Glomerular visceral epithelial cell (primary cell): ENCODE data around the gene RAD51B.
A peak's percentile ranks its signal among the peaks of the same experiment; 100 is the strongest.

Experiments
- DNase-seq: peaks from one replicate; pipeline ENCODE4 v3.0.0-alpha.2; 2016; ENCODE audit errors: extremely low spot score

RAD51B gene

DNA sequence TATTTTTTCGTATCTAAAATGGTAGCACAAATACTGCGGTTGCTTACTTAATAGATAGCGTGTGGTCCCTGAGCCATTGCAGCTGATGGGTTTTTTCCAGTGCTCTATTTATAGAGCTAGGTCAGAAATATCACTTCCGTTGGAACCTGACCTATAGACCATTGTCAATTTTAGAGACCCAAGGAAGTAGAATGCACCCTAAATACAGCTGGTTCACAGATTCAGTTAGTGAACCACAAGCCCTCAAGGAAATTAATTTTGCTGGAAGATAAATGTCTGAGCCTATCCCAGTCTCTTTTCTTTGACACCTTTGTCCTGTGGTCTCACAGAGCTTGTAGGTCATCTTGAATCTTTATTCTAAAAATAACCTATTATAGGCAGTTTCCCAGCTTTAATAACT, 582.3 kb downstream of the RAD51B start:
- no peak for DNase-seq

DNA sequence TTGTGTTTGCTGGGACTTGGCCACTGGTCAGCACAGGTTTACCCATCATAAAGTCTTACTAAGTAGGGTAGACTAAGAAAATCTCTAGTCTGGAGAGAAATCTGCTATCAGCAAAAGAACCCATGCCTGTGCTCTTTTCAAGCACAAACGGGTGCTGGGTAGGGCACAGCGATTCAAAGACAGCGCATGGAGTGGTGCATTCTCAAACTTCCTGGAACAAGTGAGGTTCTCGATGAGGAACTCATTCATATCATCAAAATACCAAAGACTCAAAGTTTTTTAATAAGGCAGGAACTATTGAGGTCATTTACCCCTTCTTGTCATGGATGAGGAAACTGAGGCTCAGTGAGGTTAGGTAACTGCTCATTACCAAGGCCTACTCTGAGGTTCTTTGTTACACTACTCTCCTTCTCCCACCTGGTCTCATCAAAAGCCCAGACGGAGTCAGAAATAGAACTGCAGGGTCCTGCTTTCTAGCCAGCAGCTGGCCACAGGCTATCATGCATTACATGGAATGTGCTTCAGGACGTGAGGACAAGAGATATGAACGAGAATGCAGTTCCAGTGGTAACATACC, 583.0 kb downstream of the RAD51B start:
- no peak for DNase-seq

DNA sequence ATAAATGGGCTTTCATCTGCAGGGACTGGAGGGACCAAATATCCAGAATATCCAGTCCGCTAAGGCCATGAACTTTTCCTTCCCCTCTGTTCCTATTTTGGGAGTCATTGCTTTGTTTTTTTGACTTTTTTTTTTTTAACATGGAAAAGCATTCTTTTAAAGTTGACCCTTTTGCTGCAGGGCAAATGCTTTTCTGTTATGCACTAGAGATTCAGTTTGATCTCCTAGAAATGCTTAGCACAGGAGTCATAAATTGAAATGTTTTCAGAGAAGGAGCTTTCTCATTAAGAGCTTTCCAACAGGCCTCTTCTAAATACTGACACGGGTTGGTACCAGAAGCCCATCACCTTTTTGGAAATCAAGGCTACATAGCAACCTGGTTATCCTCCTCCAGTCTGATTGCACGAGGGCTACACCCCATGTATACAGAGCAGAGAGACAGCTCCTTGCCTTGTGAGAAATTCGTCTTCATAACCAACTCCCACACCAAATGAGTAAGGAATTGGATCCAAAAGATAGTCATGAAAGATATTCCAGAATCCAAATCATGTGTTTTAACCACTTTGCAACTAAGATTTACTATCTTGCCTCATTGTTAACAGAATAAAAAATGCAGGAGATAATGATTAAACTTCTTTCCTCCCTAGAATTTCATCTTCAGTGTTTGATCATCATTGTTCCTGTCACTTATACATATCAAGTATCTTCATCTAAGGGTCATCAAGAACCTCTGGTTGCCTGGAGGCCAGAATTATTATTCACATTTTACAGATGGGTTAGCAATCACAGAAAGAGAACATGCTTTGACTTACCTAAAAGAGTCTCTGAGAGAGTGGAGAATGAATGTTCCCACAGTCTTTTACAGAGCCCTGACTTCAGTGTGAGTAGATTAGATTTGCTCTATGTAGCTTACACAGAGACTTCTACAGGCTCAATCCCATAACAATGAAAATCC, 583.9 kb downstream of the RAD51B start:
- DNase-seq: no peak

GRCh38 chr14:68404146-68404527, 584.6 kb downstream of the RAD51B start:
- DNase-seq: no peak

DNA sequence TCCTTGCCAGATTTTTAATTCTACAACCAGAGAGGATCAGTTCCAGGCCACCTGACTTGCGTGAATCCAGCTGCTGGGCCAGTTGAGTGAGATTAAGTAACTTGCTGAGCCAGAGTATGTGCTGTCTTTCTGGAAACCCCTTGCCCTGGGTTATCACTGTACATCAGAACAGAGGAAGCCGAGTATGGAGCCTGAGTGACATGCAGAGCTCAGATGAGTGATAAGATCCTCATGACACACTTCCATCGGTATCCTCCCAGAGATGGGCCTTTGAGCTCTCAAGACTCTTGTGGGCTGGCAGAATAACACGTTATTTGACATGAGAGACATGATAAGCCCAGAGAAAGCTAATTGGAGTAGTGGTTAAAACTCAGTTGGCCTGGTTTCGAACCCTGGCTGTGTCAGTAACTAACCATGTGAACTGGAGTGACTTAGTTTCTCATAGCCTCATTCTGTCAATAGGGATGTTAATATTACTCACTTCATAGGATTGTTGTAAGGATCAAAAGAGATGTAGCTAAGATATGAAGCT, 585.1 kb downstream of the RAD51B start:
- no peak for DNase-seq

DNA sequence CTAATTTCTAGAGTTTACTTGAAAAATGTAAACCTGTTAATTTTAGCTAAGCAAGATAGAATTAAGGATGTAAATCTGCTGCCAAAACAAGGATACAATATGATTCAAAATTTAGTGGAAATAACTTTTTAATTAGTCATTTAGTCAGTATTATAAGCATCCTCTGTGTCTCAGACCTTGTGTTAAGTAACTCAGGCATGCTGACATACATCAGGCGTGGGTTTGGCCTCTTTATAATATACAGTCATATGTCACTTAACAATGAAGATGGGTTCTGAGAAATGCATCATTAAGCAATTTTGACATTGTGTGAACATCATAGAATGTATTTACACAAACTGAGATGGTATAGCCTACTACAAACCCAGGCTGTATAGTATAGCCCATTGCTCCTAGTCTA, 586.4 kb downstream of the RAD51B start:
- no peak for DNase-seq

GRCh38 chr14:68407285-68407684, 587.7 kb downstream of the RAD51B start:
- DNase-seq: no peak

DNA sequence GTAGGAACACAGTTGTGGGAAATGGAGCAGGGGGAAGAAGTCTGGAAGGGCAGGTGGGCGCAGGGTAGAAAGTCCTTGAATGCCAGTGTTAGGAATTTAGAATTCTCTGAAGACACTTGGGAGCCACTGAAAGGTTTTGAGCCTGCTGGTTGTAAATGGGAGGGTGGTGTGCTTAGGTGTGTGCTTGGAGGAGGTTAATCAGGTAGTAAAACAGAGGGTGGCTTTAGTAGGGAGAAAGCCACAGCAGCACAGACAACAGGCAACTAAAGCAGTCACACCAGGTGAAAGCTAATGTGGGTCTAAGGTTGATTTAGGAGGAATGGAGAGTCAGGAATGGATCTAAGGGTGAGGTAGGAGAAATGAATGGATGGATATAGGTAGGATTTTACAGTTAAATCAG, 588.2 kb downstream of the RAD51B start:
- DNase-seq: no peak

GRCh38 chr14:68408680-68409079, 589.1 kb downstream of the RAD51B start:
- DNase-seq: no peak

DNA sequence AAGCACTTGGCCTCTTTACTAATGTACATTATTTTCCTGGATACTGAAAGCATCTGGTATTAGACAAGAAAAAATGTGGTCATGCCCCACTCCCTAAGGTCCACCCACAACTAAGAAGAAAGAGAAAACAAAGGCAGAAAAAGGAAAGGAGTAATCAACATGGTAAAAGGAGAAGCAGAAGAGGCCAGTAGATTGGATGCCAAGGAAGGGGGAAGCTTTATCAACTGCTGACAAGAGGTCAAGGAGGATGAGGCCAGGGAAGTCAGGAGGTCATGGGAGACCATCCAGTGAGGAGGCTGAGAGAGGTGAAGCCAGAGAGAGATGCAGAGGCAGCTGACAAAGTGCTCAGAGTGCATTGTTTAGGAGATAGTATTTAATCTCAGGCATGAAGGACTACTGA, 589.8 kb downstream of the RAD51B start:
- no peak for DNase-seq

DNA sequence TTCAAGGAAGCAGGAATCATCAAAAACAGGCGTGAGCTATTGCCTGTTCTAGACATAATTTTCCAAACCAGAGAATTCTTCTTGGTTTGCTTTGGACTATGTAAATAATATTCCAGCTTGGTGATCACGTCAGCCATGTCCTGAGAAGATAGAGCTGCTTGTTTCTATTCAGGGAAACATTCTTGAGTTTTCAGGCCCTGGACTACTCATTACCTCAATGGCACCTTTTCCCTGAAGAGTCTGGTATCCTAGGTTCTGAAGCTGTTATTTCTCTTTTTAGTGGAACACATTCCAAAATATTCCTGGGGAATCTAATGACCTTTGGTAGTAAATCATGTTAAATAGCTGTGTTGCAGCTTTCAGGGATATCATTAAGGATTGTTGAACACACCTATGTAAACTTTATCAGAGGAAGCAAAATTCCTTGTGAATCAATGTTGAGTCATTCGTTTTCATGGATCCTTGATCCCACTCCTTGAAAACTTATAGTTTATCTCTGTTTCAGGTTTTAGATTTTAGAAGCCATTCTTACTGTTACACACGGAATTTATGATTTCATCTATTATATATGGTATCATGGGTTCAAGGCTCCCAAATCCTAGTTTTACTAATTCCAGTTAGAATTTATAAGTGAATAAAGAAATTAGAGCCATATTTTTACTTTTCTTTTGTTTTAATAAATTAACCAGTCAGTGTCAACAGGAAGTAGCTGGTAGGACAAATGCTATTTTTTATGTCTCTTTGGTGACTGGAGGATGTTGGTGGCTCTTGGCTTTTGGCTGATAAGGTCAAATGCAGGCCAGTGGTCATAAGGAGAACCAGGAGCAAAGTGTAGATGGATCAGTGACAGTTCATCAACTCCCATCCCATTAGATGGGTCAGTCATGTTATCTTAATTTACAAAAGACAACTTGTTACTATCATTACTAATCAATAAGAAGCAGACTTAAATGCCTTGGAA, 593.2 kb downstream of the RAD51B start:
- peak; percentile 8 for DNase-seq

GRCh38 chr14:68413509-68413908, 593.9 kb downstream of the RAD51B start:
- DNase-seq: no peak

DNA sequence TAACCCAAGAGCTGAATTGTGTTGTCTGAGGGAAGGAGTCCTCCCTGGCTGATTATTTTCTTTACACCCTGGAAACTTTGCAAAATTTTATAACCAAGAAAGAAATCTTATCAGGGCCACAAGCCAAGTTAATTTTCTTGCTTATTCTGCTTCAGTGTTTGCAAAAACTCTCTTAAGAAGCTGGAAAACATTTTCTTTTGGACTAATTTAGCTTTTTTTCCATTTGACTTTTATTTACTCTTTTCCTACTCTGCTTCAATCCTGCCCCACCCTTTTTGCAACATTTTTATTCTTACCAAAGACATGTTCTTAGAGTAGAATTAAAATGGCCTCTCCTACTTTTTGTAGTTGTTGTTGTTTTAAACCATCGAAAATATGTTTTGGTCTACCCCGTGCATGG, 594.5 kb downstream of the RAD51B start:
- no peak for DNase-seq

GRCh38 chr14:68416171-68416570, 596.6 kb downstream of the RAD51B start:
- DNase-seq: no peak

DNA sequence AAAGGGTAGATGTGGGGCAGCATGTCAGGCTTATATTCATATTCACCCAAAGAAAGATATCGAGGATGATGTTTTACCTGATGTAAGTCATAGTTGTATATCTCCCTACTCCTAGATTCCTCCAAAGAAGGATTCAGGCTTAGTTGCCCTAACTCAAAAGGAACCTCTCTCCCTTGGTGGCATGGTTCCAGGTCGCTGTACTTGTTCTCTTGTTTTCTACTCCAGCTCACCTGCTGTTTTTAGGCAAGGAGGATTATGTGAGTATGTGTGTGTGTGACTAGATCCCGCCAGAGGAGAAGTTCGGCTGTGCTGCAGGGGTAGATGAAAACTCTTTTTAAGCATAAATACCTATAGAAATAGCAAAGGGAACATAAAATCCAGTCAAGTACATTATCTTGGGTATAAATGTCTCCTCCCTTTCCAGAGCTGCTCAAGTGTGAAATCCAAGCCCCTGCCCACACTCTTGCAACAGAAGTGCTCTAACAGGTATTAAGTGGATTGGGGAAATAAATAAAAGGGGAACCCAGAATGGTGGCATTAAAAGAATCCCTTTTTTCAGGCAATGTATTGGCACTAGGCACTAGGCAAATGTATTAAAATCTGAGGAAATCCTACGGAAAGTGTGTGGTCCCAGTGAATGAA, 597.6 kb downstream of the RAD51B start:
- no peak for DNase-seq

- DNase-seq: no peak
Measured at GRCh38 chr14:68418174-68419118, 598.9 kb downstream of the RAD51B start.

GRCh38 chr14:68420350-68420749, 600.8 kb downstream of the RAD51B start:
- DNase-seq: no peak

GRCh38 chr14:68421116-68421515, 601.5 kb downstream of the RAD51B start:
- no peak for DNase-seq

DNA sequence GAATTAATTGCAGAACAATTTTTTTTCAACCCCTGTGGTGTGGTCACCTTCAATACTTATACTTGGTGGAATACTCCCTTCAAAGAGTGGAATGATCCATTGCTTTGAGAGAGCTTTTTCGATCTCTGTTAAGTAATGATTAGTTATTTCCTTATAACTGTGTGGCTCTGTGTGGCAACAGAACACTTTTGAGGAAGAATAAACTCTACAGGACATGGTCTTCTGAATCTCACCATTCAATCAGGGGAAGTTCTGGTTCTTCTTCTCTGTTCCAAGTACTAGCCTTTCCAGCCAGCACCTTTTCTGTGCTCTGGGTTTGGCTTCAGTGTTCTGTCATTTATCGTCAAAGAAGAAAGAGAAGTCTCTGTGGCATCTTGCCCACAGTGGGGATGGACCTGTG, 604.1 kb downstream of the RAD51B start:
- DNase-seq: no peak

GRCh38 chr14:68424443-68425172, 605.0 kb downstream of the RAD51B start:
- no peak for DNase-seq
